HG02870 (cell line): ENCODE results near the gene POLR3E.
"Not testable (repeated sequence)": the region's sequence is repeated elsewhere in the genome, so short reads cannot be mapped to it uniquely, and the experiment has no call there.

Experiments used
- ATAC-seq: cut with Tn5 transposase; IDR thresholded peaks from one replicate; pipeline ENCODE4 v1.9.1; 2021; ENCODE audit warnings: mild to moderate bottlenecking, moderate library complexity; ENCODE audit not compliant: unreplicated experiment

Gene POLR3E

GRCh38 chr16:22292320-22292719 lies 4.9 kb upstream of the POLR3E start:
- no peak for ATAC-seq

GRCh38 chr16:22293137-22294106 lies 3.8 kb upstream of the POLR3E start:
- ATAC-seq: no peak

- no peak for ATAC-seq
These were observed 740 bp upstream of the POLR3E start for GRCh38 chr16:22296225-22297113.

GRCh38 chr16:22297871-22298733 lies 893 bp downstream of the POLR3E start:
- peak; percentile 21 for ATAC-seq

- no peak for ATAC-seq
These were observed 1.8 kb downstream of the POLR3E start for GRCh38 chr16:22299036-22299435.

GRCh38 chr16:22300427-22301071 lies 3.3 kb downstream of the POLR3E start:
- no peak for ATAC-seq

- ATAC-seq: not testable (repeated sequence)
These were observed 4.2 kb downstream of the POLR3E start for GRCh38 chr16:22301423-22301822.

- ATAC-seq: no peak
These were observed 5.7 kb downstream of the POLR3E start for GRCh38 chr16:22302776-22303363.

- no peak for ATAC-seq
These were observed 7.2 kb downstream of the POLR3E start for GRCh38 chr16:22304411-22304810.

- no peak for ATAC-seq
These were observed 9.6 kb downstream of the POLR3E start for GRCh38 chr16:22306788-22307187.

- ATAC-seq: no peak
These were observed 10.6 kb downstream of the POLR3E start for GRCh38 chr16:22307838-22308237.

GRCh38 chr16:22308824-22309520 lies 11.8 kb downstream of the POLR3E start:
- ATAC-seq: no peak

GRCh38 chr16:22311520-22311919 lies 14.3 kb downstream of the POLR3E start:
- no peak for ATAC-seq

- ATAC-seq: no peak
These were observed 15.9 kb downstream of the POLR3E start for GRCh38 chr16:22312897-22313781.

- no peak for ATAC-seq
These were observed 16.8 kb downstream of the POLR3E start for GRCh38 chr16:22313876-22314470.

GRCh38 chr16:22314661-22315626 lies 17.7 kb downstream of the POLR3E start:
- no peak for ATAC-seq

GRCh38 chr16:22315979-22316378 lies 18.8 kb downstream of the POLR3E start:
- no peak for ATAC-seq
